Activated T-cell treated with anti-CD3 and anti-CD28 coated beads for 1 hour (primary cell): ENCODE measurements around the gene ZBTB39.
"Not testable (repeated sequence)": the region's sequence is repeated elsewhere in the genome, so short reads cannot be mapped to it uniquely, and the experiment has no call there.

Source experiments
- DNase-seq: peaks from one replicate; pipeline ENCODE4 v3.0.0-alpha.2; 2020; ENCODE audit warnings: low read depth

Gene ZBTB39

DNA sequence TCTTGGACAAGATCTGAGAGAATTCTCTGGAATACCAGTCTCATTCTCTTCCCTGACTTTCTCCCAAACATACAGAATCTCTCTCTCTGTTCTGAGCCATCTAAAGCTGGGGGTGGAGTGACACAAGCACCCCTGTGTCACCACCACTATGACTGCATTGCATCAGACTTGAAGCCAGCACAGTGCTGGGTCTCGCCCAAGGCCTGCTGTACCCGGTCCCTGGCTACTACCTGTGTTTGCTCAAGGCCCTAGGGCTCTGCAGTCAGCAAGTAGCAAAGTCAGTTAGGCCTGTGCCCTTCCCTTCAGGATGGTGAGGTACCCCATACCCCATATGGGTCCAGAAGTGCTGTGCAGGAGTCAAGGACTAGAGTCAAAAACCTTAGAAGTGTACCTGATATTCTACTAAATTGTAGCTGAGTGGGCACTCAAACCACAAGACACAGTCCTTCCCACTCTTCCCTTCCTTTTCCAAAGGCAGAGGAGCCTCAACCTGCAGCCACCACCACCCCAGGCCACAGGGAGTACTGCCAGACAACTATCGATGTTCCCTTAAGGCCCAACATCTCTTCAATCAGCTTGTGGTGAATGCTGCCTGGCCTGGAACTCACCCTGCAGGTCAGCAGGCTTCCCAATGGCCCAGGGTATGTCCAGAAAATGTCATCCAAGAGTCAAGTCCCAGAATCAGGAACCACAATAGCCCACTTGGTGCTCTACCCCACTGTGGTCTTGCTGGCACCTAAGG, 27.8 kb downstream of the ZBTB39 start:
- DNase-seq, result no peak

- not testable (repeated sequence) for DNase-seq
Measured at GRCh38 chr12:56977361-56977760, 29.0 kb downstream of the ZBTB39 start.

GRCh38 chr12:56974224-56974623, 32.1 kb downstream of the ZBTB39 start:
- DNase-seq, result not testable (repeated sequence)

GRCh38 chr12:56968910-56969309, 37.4 kb downstream of the ZBTB39 start:
- not testable (repeated sequence) for DNase-seq

- not testable (repeated sequence) for DNase-seq
Measured at GRCh38 chr12:56965997-56966642, 40.2 kb downstream of the ZBTB39 start.

- DNase-seq, result not testable (repeated sequence)
Measured at GRCh38 chr12:56965124-56965523, 41.2 kb downstream of the ZBTB39 start.

DNA sequence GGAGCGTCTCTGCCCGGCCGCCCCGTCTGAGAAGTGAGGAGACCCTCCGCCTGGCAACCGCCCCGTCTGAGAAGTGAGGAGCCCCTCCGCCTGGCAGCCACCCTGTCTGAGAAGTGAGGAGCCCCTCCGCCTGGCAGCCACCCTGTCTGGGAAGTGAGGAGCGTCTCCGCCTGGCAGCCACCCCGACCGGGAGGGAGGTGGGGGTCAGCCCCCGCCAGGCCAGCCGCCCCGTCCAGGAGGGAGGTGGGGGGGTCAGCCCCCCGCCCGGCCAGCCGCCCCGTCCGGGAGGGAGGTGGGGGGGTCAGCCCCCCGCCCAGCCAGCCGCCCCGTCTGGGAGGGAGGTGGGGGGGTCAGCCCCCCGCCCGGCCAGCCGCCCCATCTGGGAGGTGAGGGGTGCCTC, 42.8 kb downstream of the ZBTB39 start:
- DNase-seq, result not testable (repeated sequence)

DNA sequence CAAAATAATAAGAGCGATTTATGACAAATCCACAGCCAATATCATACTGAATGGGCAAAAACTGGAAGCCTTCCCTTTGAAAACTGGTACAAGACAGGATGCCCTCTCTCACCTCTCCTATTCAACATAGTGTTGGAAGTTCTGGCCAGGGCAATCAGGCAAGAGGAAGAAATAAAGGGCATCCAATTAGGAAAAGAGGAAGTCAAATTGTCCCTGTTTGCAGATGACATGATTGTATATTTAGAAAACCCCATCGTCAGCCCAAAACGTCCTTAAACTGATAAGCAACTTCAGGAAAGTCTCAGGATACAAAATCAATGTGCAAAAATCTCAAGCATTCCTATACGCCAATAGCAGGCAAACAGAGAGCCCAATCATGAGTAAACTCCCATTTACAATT, 44.1 kb downstream of the ZBTB39 start:
- DNase-seq, result not testable (repeated sequence)

GRCh38 chr12:56958422-56958821, 47.9 kb downstream of the ZBTB39 start:
- DNase-seq, result no peak

DNA sequence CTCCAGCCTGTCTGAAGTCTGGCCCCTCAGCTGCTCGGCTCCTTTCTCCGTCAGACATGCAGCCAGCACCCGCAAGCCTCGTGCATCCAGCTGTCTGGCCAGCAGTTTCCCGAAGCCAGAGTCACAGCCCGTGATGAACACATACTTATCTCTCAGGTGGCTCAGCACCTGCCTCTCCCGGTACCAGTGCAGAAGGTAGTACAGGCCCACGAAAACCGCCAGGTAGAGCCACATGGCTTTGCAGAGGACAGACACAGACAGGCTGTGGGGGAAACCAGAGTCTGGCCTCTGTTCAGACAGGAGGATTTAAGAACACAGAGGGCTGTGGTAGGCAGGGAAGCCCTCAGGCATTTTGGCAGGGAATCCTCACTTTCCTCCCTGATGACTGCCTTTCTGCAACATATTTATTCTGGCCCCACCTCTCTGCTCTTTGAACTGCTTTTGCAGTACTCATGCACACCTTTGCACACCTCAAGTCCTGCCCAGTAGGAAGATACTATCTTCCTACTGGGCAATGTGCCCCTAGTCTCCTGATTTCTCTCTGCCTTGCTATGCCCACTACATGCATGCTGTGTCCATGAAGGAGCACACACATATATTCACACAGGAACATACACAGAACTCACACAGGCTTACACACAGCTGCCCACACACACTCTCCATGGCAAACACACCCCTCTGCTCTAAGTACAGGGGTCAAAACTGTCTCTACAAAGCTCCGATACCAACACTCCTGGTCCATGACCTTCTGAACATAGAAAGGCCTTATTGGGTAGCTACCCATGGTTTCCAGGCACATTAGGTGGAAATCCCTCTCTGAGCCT, 48.9 kb downstream of the ZBTB39 start, which contains the start of gene RDH16:
Gene RDH16, minus strand, starts transcription at position 380 of the 824 bp plus-strand sequence. Its CDS starts 146 bp downstream, at position 234.
- DNase-seq, result no peak

DNA sequence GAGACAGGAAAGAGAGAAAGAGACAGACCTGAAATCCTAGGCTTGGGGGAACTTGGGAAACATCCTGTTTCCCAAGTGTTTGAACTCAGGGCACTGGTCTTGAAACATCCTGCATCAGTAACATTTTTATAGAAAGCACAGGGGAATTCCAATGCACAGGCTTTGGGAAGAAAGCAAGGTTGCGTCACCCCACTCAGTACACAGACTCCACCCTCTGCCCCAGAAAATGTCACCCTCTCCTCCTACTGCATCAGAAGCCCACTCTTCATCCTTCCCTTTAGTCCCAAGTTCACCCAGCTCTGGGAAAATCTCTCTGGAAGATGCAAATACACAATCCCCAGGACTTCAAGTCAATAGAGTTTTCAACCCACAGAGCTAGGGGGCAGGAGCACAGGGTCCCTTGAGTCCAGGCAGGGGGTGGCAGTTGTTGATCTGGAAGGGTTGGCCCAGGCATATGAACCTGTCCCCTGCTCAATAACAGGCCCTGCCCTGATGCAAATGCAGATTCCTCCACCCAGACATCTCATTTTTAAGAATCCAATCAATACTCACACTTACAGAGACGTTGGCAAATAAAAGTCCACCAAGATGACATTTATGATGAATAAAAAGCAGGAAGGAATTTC, 50.6 kb downstream of the ZBTB39 start:
- DNase-seq, result no peak

DNA sequence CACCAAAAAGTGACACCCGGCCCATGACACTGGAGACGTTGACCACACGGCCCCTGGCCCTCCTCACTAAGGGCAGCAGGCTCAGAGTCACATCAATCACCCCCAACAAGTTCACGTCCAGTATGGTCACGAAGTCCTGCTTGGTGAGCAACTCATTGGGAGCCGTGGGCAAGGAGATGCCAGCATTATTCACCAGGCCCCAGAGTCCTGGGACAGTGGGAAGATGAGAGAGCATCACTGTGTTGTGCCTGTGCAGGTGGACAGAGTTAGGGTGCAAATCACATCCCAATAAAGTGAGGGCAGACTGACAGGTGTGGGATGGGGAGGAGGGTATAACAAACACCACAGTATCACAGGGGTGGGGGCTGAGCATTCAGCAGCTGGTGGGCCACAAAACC, 51.4 kb downstream of the ZBTB39 start:
- DNase-seq, result no peak

DNA sequence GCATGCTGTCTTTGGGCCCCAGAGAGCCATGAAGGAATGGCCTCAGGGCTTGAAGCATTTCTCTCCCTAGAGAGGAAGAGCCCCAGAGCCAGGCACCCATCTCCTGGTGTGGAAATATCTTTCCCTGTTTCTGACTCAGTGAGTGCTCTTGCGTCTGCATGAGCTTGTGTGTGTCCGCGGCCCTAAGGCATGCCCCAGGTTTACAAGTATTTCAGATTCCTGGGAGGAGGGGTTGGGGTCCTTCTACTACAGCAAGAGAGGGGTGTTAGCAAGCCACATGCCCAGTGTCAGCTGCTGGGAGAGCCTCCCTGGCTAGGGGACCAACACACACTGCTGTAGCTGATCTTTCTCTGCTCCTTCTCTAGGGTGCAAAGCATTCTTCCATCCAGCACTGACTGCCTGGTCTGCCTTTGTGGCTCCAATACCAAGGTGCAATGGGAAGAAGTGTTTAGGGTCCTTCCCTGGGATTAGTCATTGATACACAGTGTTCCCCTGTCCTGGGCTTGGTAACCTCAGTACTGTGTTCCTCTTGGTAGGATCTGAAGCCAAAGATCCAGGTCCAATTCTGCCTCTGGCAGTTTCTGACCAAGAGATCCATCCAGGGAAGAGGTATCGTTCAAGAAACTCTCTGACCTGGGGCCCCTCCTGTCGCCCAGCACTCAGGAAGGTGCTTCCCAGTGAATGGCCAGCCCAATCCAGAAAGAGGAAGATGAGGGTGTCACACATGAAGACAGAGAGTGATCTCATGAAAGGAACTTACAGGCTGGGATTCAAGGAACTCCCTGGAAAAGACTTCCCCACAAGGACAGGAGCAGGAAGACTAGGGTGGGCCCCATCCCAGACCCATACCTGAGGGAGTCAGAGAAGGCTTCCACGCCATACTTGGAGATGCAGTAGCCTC, 52.0 kb downstream of the ZBTB39 start:
- no peak for DNase-seq

DNA sequence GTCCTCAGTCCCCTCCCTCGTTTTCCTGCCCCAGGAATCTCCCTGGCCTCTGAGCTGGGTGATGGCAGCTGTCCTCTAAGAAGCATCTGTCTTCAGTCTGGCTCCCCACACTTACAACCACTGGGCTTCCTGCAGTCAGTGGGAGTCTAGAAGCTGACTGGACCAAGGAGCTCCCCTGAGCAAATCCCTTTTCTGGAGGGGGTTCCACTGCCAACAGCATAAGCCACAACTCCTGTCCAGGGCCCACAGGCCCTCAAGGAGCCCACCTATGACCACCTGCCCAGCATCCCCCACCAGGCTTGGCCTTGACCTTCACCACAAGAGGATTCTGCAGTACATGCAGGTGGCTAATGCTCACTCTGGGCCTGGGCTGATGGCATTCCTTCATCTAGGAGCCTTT, 53.0 kb downstream of the ZBTB39 start:
- DNase-seq, result no peak

DNA sequence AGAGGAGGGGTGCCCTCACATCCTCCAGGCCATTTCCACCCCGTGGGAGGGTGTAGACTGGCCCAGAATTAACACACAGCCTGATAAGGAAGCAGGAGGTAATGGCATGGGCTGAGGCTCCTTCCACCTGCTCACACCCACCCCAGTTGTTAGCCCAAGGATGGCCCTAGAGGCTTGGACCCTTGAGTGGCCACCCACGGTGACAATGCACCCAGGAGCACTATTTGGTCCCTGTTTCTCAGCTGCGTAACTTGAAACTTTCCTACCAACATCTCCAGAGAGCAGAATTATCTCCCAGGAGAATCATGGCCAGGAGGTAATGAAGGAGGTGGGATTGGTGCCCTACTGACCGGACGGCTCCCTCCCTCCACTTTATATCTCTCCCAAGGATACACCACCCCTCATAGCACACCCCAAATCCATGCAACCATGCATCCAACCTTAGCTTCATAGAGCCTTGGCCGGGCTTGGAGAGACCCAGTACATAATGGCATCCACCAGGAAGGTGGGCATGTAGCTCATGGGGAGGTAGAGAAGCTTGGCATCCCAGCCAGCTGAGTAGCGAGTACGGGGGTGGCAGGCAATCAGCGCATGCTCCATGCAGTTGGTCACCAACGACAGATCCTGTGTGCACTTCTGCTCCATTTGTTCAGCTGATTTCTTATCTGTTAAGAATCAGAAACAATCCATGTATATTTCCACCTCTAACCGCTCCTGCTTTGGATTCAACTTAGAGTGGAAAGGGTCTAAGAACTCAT, 54.6 kb downstream of the ZBTB39 start:
- DNase-seq, result no peak

GRCh38 chr12:56948881-56949280, 57.5 kb downstream of the ZBTB39 start:
- DNase-seq, result no peak
